GM11168 (cell line): ENCODE measurements around the gene ZNF385A.

Experiments
- in situ Hi-C: fragments of 300-500 bp; cut with MboI; formaldehyde crosslinking; loops from one replicate; pipeline ENCODE4 v1.12.0; 2022; ENCODE audit warnings: low sequenced_read_pairs; ENCODE audit not compliant: unreplicated experiment

The ZNF385A gene

GRCh38 chr12:54416687-54417603 is 32.4 kb upstream of the ZNF385A start:
- in situ Hi-C loops = no loop called here

- in situ Hi-C loops = no loop called here
Measured at GRCh38 chr12:54415221-54415929, 30.8 kb upstream of the ZNF385A start.

- in situ Hi-C loops = no loop called here
Measured at GRCh38 chr12:54413284-54414190, 29.0 kb upstream of the ZNF385A start.

GRCh38 chr12:54412786-54413185 is 28.3 kb upstream of the ZNF385A start:
- in situ Hi-C loops = no loop called here

GRCh38 chr12:54412348-54412747 is 27.8 kb upstream of the ZNF385A start:
- in situ Hi-C loops = no loop called here

- in situ Hi-C loops = no loop called here
Measured at GRCh38 chr12:54411391-54412241, 27.1 kb upstream of the ZNF385A start.

- in situ Hi-C loops = no loop called here
Measured at GRCh38 chr12:54409267-54409666, 24.7 kb upstream of the ZNF385A start.

GRCh38 chr12:54407183-54407905 is 22.8 kb upstream of the ZNF385A start:
- in situ Hi-C loops = no loop called here

GRCh38 chr12:54405573-54405972 is 21.0 kb upstream of the ZNF385A start:
- in situ Hi-C loops = no loop called here

GRCh38 chr12:54405106-54405505 is 20.6 kb upstream of the ZNF385A start:
- in situ Hi-C loops = no loop called here

GRCh38 chr12:54404061-54405004 is 19.8 kb upstream of the ZNF385A start:
- in situ Hi-C loops = loop anchor here (5.0 kb wide), 1 partner anchor 33 kb away; no protein-coding TSS in a partner anchor

- in situ Hi-C loops = loop anchor here (5.0 kb wide), 1 partner anchor 36 kb away; no protein-coding TSS in a partner anchor
Measured at GRCh38 chr12:54401119-54401518, 16.6 kb upstream of the ZNF385A start.

- in situ Hi-C loops = no loop called here
Measured at GRCh38 chr12:54398995-54399793, 14.7 kb upstream of the ZNF385A start.

- in situ Hi-C loops = no loop called here
Measured at GRCh38 chr12:54398218-54398617, 13.7 kb upstream of the ZNF385A start.

GRCh38 chr12:54397157-54397556 is 12.6 kb upstream of the ZNF385A start:
- in situ Hi-C loops = no loop called here

- in situ Hi-C loops = no loop called here
Measured at GRCh38 chr12:54395545-54395944, 11.0 kb upstream of the ZNF385A start.

- in situ Hi-C loops = no loop called here
Measured at GRCh38 chr12:54394986-54395385, 10.5 kb upstream of the ZNF385A start.
